AG04449 (cell line): Measurements from ENCODE around the gene IL15RA.
"Not testable (repeated sequence)": the region's sequence is repeated elsewhere in the genome, so short reads cannot be mapped to it uniquely, and the experiment has no call there.

Source experiments
- CTCF ChIA-PET: fragments of 350-600 bp; formaldehyde crosslinking; extraction: SDS; loops from one replicate; lab custom pipeline; 2021; ENCODE audit warnings: antibody characterized with exemption; lab: Yijun Ruan, JAX
- POLR2A ChIA-PET: fragments of 400-600, 350-600 bp; formaldehyde crosslinking; extraction: SDS; loops from one replicate; lab custom pipeline; 2020; ENCODE audit warnings: antibody characterized with exemption, inconsistent platforms; lab: Yijun Ruan, JAX
- DNase-seq: peaks from one replicate; pipeline ENCODE4 v3.0.0-alpha.2; 2010; ENCODE audit warnings: low read depth, low spot score
- H3K4me3 ChIP-seq: 2 replicates; pipeline ENCODE4 v1.5.1; 2011; ENCODE audit warnings: low read depth, mild to moderate bottlenecking, control low read depth, low read length
- TF ChIP-seq, protein P1 (sequence below): IDR thresholded peaks from one replicate; pipeline ENCODE4 v1.5.1; 2011; ENCODE audit warnings: mild to moderate bottlenecking, moderate library complexity, low read length, control low read depth, inconsistent platforms; ENCODE audit not compliant: insufficient read depth; ENCODE audit errors: missing control alignments

The IL15RA gene

DNA sequence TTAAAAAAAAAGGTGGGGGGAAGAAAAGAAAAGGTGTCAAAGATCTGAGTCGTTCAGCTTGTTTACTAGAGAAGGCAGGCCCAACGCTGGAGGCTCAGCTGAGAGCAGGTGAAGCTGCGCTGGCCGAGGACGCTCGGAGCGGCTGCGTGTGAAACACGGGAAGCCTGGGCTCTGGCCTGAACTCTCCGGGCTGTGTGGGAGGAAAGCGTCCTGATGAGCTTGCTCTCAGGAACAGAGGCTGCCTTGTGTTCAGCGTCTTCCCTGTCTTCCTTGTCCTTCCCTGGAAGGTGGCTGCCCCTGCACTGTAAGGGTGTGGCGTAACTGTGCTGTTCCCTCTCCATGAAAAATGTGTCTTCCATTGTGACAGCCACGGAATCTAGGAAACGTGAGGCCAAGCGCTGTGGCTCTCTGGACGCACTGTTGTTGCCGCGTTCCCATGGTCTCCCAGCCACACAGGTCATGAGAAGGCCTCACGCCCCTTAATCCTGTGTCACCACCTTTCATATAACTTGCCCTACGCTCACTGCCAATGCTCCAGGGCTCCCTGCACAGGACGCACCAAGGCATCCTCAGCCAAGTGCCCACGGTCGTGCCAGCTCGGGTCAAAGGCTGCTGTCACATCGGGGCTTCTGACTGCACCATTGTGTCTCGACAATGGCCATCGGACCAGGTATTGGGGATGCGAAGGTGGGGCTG is 15.8 kb downstream of the IL15RA start:
- CTCF ChIA-PET: interaction anchor here (1.0 to 2.0 kb wide), 2 partner anchors 16 to 52 kb away, joined by 4 to 6 read pairs; partner anchors contain the start of gene IL15RA
- POLR2A ChIA-PET: no interaction called here
- no peak for DNase-seq
- H3K4me3 ChIP-seq: no peak overlapping the region
- TF ChIP-seq, protein P1, sequence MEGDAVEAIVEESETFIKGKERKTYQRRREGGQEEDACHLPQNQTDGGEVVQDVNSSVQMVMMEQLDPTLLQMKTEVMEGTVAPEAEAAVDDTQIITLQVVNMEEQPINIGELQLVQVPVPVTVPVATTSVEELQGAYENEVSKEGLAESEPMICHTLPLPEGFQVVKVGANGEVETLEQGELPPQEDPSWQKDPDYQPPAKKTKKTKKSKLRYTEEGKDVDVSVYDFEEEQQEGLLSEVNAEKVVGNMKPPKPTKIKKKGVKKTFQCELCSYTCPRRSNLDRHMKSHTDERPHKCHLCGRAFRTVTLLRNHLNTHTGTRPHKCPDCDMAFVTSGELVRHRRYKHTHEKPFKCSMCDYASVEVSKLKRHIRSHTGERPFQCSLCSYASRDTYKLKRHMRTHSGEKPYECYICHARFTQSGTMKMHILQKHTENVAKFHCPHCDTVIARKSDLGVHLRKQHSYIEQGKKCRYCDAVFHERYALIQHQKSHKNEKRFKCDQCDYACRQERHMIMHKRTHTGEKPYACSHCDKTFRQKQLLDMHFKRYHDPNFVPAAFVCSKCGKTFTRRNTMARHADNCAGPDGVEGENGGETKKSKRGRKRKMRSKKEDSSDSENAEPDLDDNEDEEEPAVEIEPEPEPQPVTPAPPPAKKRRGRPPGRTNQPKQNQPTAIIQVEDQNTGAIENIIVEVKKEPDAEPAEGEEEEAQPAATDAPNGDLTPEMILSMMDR: no peak

DNA sequence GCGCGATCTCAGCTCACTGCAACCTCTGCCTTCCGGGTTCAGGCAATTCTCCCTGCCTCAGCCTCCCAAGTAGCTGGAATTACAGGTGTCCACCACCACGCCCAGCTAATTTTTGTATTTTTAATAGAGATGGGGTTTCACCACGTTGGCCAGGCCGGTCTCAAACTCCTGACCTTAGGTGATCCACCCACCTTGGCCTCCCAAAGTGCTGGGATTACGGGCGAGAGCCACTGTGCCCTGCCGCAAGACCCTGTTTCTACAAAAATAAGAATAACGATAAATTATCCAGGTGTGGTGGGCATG is 16.4 kb downstream of the IL15RA start:
- H3K4me3 ChIP-seq, POLR2A ChIA-PET, DNase-seq: not testable (repeated sequence)
- CTCF ChIA-PET: interaction anchor here (1.0 to 2.0 kb wide), 3 partner anchors 16 to 127 kb away, joined by 3 to 6 read pairs (median 4); partner anchors contain the start of gene IL15RA

DNA sequence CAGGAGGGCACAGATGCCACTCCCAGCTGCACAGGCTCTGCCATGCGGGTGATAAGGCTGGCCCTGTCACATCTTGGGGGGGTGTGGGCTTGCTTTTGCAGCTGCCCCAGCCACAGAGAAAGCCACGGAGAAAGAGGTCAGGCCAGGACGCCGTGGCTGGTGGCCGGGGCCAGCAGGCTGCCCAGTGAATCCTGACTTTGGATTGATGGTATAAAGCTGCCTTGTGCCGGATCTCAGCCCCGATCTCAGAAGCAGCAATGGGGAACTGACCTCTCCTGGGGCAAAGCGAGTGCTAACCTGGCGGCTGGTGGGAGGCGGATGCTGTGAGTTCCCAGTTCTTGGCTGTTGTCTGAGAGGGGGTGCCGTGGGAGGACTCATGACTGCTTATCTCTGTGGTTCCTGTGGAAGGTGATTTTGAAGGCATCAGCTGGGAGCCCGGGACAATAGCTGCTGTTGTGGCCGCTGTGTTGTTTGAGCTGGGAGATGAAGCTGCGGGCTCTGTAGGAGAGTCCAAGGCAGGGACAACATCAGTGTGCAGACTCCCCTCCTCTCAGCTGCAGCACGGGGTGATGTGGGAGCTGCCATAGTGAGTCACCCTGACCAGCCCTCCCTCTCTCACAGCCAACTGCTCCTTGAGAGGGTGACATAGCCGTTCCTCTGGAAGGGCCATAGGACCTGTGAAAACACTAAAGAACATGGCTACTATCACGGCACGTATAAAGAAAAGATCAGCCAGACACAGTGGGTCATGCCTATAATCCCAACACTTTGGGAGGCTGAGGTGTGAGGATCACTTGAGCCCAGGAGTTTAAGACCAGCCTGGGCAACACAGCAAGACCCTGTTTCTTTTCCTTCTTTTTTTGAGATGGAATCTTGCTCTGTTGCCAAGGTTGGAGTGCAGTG is 17.0 kb downstream of the IL15RA start:
- CTCF ChIA-PET: interaction anchor here (1.0 to 1.9 kb wide), 3 partner anchors 54 to 128 kb away, joined by 3 to 8 read pairs (median 6); no protein-coding TSS in a partner anchor
- H3K4me3 ChIP-seq: no peak overlapping the region
- TF ChIP-seq, protein P1: no peak
- POLR2A ChIA-PET: no interaction called here
- DNase-seq: no peak

DNA sequence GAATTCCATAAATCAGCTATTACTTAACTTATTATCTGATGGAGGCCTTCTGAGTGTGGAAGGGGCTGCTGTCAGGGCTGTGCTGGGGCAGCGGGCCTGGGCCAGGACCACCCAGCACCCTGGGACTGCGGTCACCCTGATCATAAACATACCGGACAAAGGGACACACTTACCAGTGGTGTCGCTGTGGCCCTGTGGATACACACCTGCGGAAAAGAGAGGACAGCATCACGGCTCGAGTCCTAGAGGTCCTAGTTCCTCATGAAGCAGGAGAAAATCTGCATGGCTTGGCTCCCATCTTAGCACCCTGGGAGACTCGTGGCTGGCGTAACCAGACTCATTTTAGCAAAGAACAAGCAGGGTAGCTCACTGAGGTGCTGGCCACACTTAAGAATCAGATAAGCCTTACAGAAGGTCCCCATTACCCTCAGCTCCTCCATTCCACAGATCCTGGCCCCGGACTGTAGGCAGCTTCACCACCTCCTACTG is 17.7 kb downstream of the IL15RA start:
- ChIA-PET POLR2A (no interaction called here), CTCF (interaction anchor here (1.1 to 1.9 kb wide), 2 partner anchors 54 to 128 kb away, joined by 3 to 8 read pairs; no protein-coding TSS in a partner anchor)

DNA sequence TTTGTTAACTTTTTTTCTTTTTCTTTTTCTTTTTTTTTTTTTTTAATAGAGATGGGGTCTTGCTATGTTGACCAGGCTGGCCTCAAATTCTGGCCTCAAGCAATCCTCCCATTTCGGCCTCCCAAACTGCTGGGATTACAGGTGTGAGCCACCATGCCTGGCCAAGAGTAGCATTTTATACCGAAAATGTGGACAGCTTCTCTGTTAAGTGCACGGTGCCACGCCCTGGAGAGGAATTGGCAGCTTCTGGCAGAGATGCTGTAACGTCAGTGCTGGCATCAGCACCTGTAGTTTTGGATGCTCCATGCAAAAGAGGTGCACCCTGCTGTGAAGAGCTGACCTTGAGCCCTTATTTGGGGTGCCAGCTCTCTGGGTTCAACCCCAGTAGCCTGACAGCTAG is 18.2 kb downstream of the IL15RA start:
- no peak for DNase-seq
- H3K4me3 ChIP-seq: no peak overlapping the region
- ChIA-PET POLR2A (no interaction called here), CTCF (interaction anchor here (1.3 to 1.9 kb wide), 2 partner anchors 55 to 443 kb away, joined by 4 to 8 read pairs; no protein-coding TSS in a partner anchor)
- TF ChIP-seq, protein P1: no peak

More for the DNA sequence above, 17.7 kb downstream of the IL15RA start:
- TF ChIP-seq, protein P1: no peak
- H3K4me3 ChIP-seq: no peak overlapping the region
- no peak for DNase-seq

DNA sequence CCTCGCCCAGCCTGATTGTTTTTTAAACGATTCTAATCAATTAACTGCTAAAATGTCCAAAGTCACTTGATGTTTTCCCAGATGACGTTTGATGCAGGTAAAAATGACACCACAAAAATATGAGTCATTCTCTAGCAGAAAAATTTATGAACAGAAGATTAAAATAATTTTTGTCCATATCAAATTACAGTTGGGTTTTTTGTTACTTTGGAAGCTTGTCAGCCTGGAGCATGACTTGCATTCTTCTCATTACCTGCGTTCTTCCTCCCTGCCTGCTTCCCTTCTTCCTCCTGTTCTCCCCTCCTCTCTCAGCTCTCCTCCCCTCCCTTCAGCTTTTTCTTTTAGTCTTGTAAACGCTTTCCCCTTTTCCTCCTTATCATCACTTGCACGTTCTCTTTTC is 18.7 kb downstream of the IL15RA start:
- CTCF ChIA-PET: interaction anchor here (1.3 to 1.9 kb wide), 2 partner anchors 55 to 443 kb away, joined by 4 to 8 read pairs; no protein-coding TSS in a partner anchor
- TF ChIP-seq, protein P1: no peak
- no peak for DNase-seq
- POLR2A ChIA-PET: no interaction called here
- H3K4me3 ChIP-seq: no peak overlapping the region
